IMR-90 (cell line): ENCODE results near the gene CCNE1.

Source experiments
- BHLHE40 ChIP-seq: fragments of 150-350 bp; IDR thresholded peaks from 2 replicates; pipeline ENCODE4 v1.6.1; 2016; ENCODE audit warnings: mild to moderate bottlenecking, low read depth, low read length
- CEBPB ChIP-seq: IDR thresholded peaks from 2 replicates; pipeline ENCODE4 v1.6.1; 2012; ENCODE audit warnings: low read depth, low read length, improper control_type of control experiment
- CTCF ChIP-seq: conservative IDR thresholded peaks from 2 replicates; pipeline ENCODE4 v1.5.1; 2012; ENCODE audit warnings: mild to moderate bottlenecking, low read depth, low read length, improper control_type of control experiment
- ELK1 ChIP-seq: fragments of 150-350 bp; IDR thresholded peaks from 2 replicates; pipeline ENCODE4 v1.6.1; 2016; ENCODE audit warnings: low read depth, mild to moderate bottlenecking, low read length, moderate library complexity, borderline replicate concordance
- MAZ ChIP-seq: IDR thresholded peaks from 2 replicates; pipeline ENCODE4 v1.6.1; 2012; ENCODE audit warnings: low read depth, mild to moderate bottlenecking, low read length, improper control_type of control experiment, moderate library complexity, borderline replicate concordance
- MXI1 ChIP-seq: IDR thresholded peaks from 2 replicates; pipeline ENCODE4 v1.6.1; 2012; ENCODE audit warnings: low read depth, mild to moderate bottlenecking, low read length, moderate library complexity, borderline replicate concordance
- POLR2A ChIP-seq: IDR thresholded peaks from 2 replicates; pipeline ENCODE4 v1.6.1; 2012; ENCODE audit warnings: mild to moderate bottlenecking, low read depth, low read length
- RAD21 ChIP-seq: IDR thresholded peaks from 2 replicates; pipeline ENCODE4 v1.6.1; 2012; ENCODE audit warnings: low read length, improper control_type of control experiment
- RCOR1 ChIP-seq: IDR thresholded peaks from 2 replicates; pipeline ENCODE4 v1.6.1; 2012; ENCODE audit warnings: mild to moderate bottlenecking, low read length, improper control_type of control experiment; ENCODE audit not compliant: insufficient replicate concordance
- RFX5 ChIP-seq: IDR thresholded peaks from 2 replicates; pipeline ENCODE4 v1.8.0; 2012; ENCODE audit warnings: low read depth, mild to moderate bottlenecking, low read length, moderate library complexity
- SMC3 ChIP-seq: fragments of 150-350 bp; IDR thresholded peaks from 2 replicates; pipeline ENCODE4 v1.6.1; 2016; ENCODE audit warnings: low read depth, mild to moderate bottlenecking, antibody characterized with exemption, low read length, moderate library complexity
- USF2 ChIP-seq: fragments of 150-350 bp; IDR thresholded peaks from 2 replicates; pipeline ENCODE4 v1.6.1; 2017; ENCODE audit warnings: mild to moderate bottlenecking, antibody characterized with exemption, low read length, low read depth

- no peak for TF ChIP-seq CTCF
- TF ChIP-seq POLR2A, result no peak
- TF ChIP-seq MXI1, result no peak
- no peak for TF ChIP-seq BHLHE40
- no peak for TF ChIP-seq USF2
- no peak for TF ChIP-seq RFX5
- TF ChIP-seq RAD21, result no peak
- no peak for TF ChIP-seq MAZ
- TF ChIP-seq CEBPB, result no peak
- TF ChIP-seq ELK1, result no peak
- no peak for TF ChIP-seq RCOR1
- no peak for TF ChIP-seq SMC3
Observed at GRCh38 chr19:29763196-29763595, 48.6 kb upstream of the CCNE1 start.
